GM19463 (cell line): ENCODE measurements around the gene ATRN.

Source experiments
- ATAC-seq: cut with Tn5 transposase; IDR thresholded peaks from one replicate; pipeline ENCODE4 v1.9.1; 2021; ENCODE audit warnings: mild to moderate bottlenecking, moderate library complexity; ENCODE audit not compliant: unreplicated experiment

Gene ATRN

DNA sequence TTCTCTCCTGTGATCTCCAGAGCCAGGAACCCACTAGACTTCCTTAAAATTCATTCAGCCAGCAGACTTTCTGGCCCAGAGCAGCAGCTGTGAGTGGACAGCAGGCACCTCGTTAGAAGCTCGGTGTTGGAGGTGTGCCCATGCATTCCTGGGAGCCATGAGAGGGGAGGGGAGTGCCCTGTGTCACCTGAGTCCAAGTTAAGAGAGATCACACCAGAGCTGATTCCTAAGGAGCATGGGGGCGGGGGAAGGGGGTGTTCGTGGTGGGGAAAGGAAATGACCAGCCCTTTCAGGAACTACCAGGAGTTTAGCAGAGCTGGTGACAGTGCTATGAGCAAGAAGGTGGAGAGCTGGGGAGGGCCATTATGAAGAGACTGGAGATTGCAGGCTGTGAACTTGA lies 145.4 kb downstream of the ATRN start:
- no peak for ATAC-seq

- no peak for ATAC-seq
These were observed 150.3 kb downstream of the ATRN start for GRCh38 chr20:3621111-3621510.

DNA sequence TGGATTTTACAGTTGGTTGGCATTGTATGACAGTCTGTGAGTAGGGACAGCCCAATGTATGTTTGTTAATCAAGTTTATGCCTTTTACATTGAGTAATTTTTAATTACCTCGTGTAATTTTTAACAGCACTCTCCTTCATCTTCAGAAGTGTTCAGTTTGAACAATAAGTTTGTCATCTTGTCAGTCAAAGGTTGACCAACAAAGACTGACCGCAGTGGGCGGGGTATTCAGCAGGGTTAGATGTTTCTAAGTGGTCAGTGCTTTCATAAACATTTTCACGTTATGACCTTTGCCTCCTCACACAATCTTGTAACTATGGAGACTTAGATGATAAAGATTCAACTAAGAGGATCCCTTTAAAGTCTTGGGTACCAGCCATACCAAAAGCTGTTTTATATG lies 151.6 kb downstream of the ATRN start:
- no peak for ATAC-seq

GRCh38 chr20:3627476-3627875 lies 156.7 kb downstream of the ATRN start:
- ATAC-seq = no peak

DNA sequence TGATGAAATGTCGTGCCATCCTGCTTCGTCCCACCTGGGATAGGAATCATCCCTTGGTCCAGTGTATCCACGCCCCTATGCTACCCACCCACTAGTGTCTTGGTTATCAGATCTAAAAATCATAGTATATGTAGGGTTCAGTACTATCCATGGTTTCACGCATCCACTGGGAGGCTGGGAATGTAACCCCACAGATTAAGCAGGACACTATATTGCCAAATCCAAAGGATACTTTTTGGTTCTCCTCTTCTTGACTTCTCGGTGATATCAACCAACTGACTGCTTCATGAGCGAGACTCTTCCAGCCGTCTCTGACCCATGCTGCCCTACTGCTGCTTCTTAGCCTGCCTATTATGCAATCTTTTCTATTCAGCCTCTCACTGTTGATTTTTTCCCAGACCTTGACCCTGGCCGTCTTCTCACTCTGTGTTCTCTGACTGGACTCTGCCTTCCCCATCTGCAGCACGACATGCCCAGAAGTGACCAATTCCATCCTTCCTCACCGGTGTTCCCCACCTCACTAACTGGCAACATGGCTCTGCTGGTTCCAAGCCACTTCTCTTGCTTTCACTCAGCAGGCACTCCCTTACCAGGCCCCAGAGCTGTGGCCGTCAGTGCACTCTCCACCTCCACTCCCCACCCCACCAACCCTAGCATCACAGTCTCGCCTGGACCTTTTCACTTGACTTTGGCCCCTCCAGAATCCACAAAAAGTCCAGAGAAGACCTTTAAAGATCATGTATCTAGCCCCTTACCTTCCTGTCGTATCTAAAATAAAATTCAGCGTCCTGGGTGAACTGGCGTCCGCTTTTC lies 157.9 kb downstream of the ATRN start:
- no peak for ATAC-seq

- no peak for ATAC-seq
These were observed 159.1 kb downstream of the ATRN start for GRCh38 chr20:3629893-3630292.

DNA sequence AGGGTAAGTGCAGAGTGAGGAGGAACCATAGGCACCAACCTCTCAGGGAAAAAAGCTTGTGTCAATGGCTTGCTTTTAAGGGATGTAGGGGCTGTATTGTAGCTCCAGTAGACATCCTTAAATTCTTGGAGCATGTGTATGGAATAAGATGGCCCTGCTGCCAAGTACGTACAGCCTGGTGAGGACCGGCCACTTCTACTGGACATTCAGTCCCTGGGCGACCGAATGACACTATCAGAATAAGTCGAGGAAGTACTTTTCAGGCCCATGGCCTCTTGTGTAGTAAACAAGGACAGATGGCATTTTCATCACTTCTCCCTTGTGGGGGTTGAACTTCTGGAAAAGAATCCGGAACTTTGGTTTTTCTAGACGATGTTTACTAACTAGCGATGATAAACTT lies 159.6 kb downstream of the ATRN start:
- ATAC-seq = no peak

- ATAC-seq = no peak
These were observed 160.7 kb downstream of the ATRN start for GRCh38 chr20:3631534-3631933.

GRCh38 chr20:3632311-3633004 lies 161.6 kb downstream of the ATRN start:
- no peak for ATAC-seq

DNA sequence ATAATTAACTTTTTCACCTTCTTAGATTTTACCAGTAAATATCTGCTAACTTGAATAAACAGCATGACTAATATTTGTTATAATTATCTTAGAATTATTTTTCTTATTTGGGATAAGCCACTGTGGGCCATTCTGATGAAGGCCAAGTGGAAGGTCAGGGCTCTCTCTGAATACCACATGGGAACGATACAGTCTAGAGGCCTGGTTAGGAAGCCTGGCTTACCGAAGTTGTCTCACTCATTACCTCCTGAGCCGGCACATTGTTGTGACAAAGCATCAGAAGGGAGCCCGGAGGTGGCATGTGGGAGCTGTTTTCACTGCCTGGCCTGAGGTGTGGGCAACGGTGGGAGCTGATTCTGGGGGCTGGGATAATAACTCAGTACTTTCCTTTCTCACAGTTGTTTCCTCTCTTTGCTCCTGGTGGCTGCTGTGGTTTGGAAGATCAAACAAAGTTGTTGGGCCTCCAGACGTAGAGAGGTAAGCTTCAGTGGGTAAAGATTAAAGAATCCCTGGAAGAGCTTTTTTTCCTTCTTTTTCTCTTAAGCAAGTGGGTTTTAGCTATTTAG lies 163.2 kb downstream of the ATRN start:
- ATAC-seq = no peak

- no peak for ATAC-seq
These were observed 164.5 kb downstream of the ATRN start for GRCh38 chr20:3635346-3635745.

- no peak for ATAC-seq
These were observed 169.4 kb downstream of the ATRN start for GRCh38 chr20:3640259-3640658.

DNA sequence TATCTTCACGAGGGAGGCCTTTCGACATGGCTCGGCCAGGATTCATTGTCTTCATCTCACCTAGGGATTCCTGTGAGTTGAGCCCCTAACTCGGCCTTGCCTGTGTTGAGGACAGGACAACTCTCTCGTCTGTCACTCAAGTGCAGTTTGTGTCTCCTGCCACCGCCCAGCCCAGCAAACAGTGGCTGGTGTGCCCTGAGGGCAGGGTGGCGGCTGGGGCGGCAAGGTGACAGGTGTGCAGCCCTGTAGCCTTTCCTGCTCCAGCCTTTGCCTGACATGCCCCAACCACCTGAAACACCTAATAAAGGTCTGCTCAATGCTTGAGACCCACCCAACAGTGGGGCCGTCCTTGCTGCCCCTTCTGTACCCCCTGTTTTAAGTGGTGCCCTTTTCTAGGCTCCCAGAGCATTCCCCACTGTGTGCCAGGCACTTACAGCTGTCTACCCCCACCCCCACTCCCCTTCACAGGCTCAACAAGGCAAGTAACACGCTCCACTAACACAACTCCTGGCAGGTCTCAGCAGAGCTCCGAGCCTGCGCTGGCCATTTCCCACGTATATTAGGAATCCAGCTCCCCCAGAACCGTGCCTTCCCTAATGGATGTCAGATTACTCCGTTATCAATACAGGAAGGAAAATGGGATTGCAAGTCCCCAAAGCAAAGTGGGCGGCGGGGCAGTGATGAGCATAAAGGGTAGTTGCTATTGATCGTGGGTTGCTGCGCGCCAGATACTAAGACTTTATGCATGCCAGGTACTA lies 174.7 kb downstream of the ATRN start:
- no peak for ATAC-seq

GRCh38 chr20:3646067-3646440 lies 175.2 kb downstream of the ATRN start:
- ATAC-seq = no peak

DNA sequence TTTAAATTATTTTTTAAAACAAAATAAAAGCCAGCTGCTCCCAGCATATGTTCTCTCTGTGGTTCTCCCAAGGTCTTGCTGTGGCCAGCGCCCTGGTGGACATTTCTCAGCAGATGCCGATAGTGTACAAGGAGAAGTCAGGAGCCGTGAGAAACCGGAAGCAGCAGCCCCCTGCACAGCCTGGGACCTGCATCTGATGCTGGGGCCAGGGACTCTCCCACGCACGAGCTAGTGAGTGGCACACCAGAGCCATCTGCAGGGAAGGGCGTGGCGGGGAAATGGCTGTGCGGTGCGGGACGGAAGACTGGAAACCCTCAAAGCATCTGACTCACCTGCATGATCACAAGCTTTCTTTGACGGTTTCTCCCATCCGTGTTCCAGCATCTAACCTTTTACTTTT lies 175.8 kb downstream of the ATRN start:
- no peak for ATAC-seq

- ATAC-seq = no peak
These were observed 176.7 kb downstream of the ATRN start for GRCh38 chr20:3647473-3647872.

DNA sequence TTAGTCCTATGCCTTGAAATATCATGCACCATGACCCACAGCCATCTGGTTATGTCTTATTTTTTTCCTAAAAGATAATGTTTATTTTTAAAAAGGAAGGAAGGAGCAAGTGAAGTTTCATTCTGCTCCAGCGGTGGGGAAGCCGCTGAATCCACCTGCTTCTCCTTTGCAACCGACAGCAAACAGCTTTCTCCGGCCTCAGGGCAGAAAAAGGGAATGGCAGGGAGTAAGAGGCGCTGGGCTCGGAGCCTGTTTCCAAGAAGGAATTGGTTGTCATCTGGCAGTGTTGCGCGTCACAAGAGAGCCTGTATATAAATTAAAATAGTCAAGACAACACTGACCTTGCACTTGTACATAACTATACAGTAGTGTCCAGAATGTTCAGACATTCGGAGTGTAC lies 178.1 kb downstream of the ATRN start:
- no peak for ATAC-seq

GRCh38 chr20:3651204-3651962 lies 180.6 kb downstream of the ATRN start:
- no peak for ATAC-seq

- no peak for ATAC-seq
These were observed 181.4 kb downstream of the ATRN start for GRCh38 chr20:3652221-3652620.

DNA sequence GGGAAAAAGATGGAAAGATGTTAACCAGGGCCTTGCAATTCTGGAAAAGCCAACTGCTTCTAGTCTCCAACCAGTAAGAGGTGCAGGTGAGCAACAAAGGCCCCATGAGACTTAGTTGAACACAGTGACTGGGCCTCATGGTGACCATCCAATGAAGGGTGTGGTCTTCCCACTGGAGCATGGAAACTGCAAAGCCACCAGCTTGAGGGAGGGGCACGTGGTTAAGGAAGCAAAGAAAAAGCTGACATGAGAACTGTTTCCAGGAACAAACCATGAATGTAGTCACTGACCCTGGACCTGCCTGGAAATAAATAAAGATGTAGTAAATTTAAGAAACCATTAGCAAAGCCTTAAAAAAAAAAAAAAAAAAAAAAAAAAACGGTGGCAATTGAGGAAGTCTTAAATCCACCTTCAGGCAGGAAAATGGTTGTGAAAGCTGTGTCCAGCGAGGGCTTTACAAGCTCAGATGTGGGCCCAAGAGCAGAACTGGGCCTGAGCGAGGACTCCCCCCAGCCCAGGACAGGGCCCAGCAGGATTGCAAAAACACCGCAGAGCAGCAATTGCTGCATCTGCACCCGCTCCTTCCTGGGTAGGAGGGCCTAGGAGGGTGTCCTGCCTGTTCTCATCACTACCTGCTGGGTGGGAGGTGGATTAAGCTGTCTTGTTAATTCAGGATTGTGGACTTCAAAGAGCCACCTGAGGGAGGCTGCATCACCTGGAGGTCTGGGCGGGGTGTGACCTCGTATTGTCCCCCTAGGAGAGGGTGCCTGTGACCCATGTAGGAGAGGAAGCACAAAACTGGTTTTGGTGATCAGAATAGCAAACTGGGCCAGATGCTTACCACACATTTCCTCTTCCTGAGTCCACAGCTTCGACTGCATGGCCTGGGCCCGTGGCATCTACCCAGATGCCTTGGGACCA lies 182.1 kb downstream of the ATRN start:
- no peak for ATAC-seq
